CD4-positive, alpha-beta T cell treated with Interleukin-2 at 100 ng/mL for 4 hours (primary cell): ENCODE data around the gene GPR15.
"Not testable (repeated sequence)": the region's sequence is repeated elsewhere in the genome, so short reads cannot be mapped to it uniquely, and the experiment has no call there.

Experiments used
- DNase-seq: peaks from one replicate; pipeline ENCODE4 v3.0.0-alpha.2; 2020; ENCODE audit warnings: low spot score

GPR15 gene

GRCh38 chr3:98558100-98558827 lies 26.5 kb downstream of the GPR15 start:
- DNase-seq, result no peak

- DNase-seq, result not testable (repeated sequence)
These were observed 28.0 kb downstream of the GPR15 start for GRCh38 chr3:98559769-98560168.

GRCh38 chr3:98560911-98561310 lies 29.1 kb downstream of the GPR15 start:
- DNase-seq, result no peak

GRCh38 chr3:98561727-98562521 lies 30.1 kb downstream of the GPR15 start:
- peak; percentile 70 for DNase-seq

GRCh38 chr3:98563661-98564281 lies 32.0 kb downstream of the GPR15 start:
- peak; percentile 74 for DNase-seq

- peak; percentile 73 for DNase-seq
These were observed 32.7 kb downstream of the GPR15 start for GRCh38 chr3:98564282-98565005.

GRCh38 chr3:98565237-98565643 lies 33.5 kb downstream of the GPR15 start:
- no peak for DNase-seq

- DNase-seq, result no peak
These were observed 34.1 kb downstream of the GPR15 start for GRCh38 chr3:98565843-98566242.

- DNase-seq, result peak; percentile 41
These were observed 36.0 kb downstream of the GPR15 start for GRCh38 chr3:98567666-98568270.

- no peak for DNase-seq
These were observed 36.6 kb downstream of the GPR15 start for GRCh38 chr3:98568402-98568801.

GRCh38 chr3:98573181-98573728 lies 41.5 kb downstream of the GPR15 start:
- DNase-seq, result peak; percentile 60

- DNase-seq, result no peak
These were observed 42.4 kb downstream of the GPR15 start for GRCh38 chr3:98574132-98574531.

- no peak for DNase-seq
These were observed 45.6 kb downstream of the GPR15 start for GRCh38 chr3:98577178-98577895.

GRCh38 chr3:98580401-98581386 lies 48.9 kb downstream of the GPR15 start:
- no peak for DNase-seq

- DNase-seq, result no peak
These were observed 49.7 kb downstream of the GPR15 start for GRCh38 chr3:98581474-98581873.

GRCh38 chr3:98582042-98582441 lies 50.3 kb downstream of the GPR15 start:
- no peak for DNase-seq

- DNase-seq, result no peak
These were observed 52.0 kb downstream of the GPR15 start for GRCh38 chr3:98583766-98584165.
